ENCODE results near the gene BEND5.

GRCh38 chr1:48687282-48688045, 89.2 kb downstream of the BEND5 start:
- TF ChIP-seq EZH2 (IDR thresholded peaks at IDR 0.05; ENCODE audit: borderline replicate concordance, low read length) (no peak), CTCF (IDR thresholded peaks at IDR 0.05; ENCODE audit: low read length) (no peak)

Data from OCI-LY1 (cell line).